Measurements from ENCODE around the gene TUB. TPM values are rescaled to one million over a fixed set of nuclear protein-coding genes. Genes with fewer than 3 reads are reported as not detected.

TUB gene
- total and polyA plus RNA-seq, 2 donors (not counting 1 experiment from before 2014, with no cell fraction given): 9.6 to 10.4 TPM

DNA sequence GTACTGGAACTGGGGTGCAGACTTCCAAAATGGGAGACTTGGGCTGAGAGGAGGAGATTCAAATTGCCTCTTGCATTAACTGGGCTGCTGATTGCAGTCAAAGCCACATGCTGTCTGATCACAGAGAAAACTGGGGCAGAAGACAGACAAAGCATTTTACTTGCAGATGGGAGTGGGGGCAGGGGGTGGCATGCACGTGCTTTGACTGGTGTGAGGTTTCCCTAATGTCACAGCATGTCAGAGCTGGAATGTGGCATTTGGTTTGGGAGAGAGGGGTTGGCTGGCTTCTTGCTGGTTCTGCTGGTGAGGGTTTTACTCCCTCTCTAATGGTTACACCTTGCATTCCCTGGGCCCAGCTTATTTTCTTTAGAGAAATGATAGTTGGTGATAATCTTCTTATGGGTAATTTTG, 2.9 kb downstream of the TUB start:
- Histone ChIP-seq H2AFZ (ENCODE audit: low read length) (no peak overlapping the region), H3K4me1 (ENCODE audit: control insufficient read depth, extremely low read depth, insufficient read depth, low read length) (no peaks in the 10 kb centered on the region), H4K20me1 (ENCODE audit: control insufficient read depth, extremely low read depth, insufficient read depth, low read length) (no peaks in the 10 kb centered on the region), H3K9ac (ENCODE audit: insufficient read depth, low read length) (no peak overlapping the region), H3K36me3 (ENCODE audit: control insufficient read depth, insufficient read depth, low read length) (no peaks in the 10 kb centered on the region), H3K27ac (ENCODE audit: insufficient read depth, low read length) (no peak overlapping the region), H3K4me2 (ENCODE audit: extremely low read depth, insufficient read depth, low read length) (no peak overlapping the region), H3K27me3 (ENCODE audit: control insufficient read depth, insufficient read depth, low read length) (no peaks in the 10 kb centered on the region), H3K4me3 (replicated peaks in 1 of 4; ENCODE audit: control extremely low read depth in 1 of 4, insufficient read depth in 1 of 4, low read depth in 3 of 4, low read length in 4 of 4) (no peak overlapping the region), H3K9me3 (ENCODE audit: control insufficient read depth, insufficient read depth, low read depth, low read length) (no peaks in the 10 kb centered on the region), H3K79me2 (ENCODE audit: control insufficient read depth, insufficient read depth, low read length) (no peaks in the 10 kb centered on the region)
- no peak for DNase-seq (ENCODE audit: low read depth in 2 of 2)
- TF ChIP-seq EZH2 (IDR thresholded peaks at IDR 0.05; ENCODE audit: low read length, missing control alignments): no peak
- TF ChIP-seq, protein P1, sequence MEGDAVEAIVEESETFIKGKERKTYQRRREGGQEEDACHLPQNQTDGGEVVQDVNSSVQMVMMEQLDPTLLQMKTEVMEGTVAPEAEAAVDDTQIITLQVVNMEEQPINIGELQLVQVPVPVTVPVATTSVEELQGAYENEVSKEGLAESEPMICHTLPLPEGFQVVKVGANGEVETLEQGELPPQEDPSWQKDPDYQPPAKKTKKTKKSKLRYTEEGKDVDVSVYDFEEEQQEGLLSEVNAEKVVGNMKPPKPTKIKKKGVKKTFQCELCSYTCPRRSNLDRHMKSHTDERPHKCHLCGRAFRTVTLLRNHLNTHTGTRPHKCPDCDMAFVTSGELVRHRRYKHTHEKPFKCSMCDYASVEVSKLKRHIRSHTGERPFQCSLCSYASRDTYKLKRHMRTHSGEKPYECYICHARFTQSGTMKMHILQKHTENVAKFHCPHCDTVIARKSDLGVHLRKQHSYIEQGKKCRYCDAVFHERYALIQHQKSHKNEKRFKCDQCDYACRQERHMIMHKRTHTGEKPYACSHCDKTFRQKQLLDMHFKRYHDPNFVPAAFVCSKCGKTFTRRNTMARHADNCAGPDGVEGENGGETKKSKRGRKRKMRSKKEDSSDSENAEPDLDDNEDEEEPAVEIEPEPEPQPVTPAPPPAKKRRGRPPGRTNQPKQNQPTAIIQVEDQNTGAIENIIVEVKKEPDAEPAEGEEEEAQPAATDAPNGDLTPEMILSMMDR (conservative IDR thresholded peaks at IDR 0.05 in 1 of 2, IDR thresholded peaks at IDR 0.05 in 1 of 2; ENCODE audit: low read depth in 1 of 2, low read length in 2 of 2): no peak

DNA sequence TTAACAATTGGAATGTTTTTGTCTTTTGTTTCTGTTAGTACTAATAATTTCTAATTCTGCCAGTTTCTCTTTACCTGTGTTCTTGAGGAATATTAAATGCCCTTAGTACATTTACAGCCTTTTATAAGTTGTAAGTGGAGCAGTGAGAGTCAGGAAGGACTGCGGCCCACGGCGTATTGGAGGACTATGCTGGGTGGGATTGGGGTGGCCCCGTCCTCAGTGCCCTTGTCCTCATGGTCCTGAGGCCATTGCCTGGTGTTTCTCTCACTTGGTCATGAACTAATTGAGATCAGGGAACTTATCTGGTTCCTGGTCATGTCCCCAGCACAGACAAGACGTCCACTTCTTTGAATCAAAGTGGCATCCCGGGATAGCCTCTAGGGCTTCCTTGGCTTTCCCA, 3.3 kb downstream of the TUB start:
- Histone ChIP-seq H3K27me3 (ENCODE audit: control insufficient read depth, insufficient read depth, low read length) (no peaks in the 10 kb centered on the region), H3K9ac (ENCODE audit: insufficient read depth, low read length) (no peak overlapping the region), H2AFZ (ENCODE audit: low read length) (no peak overlapping the region), H3K79me2 (ENCODE audit: control insufficient read depth, insufficient read depth, low read length) (no peaks in the 10 kb centered on the region), H3K27ac (ENCODE audit: insufficient read depth, low read length) (no peak overlapping the region), H3K4me3 (replicated peaks in 1 of 4; ENCODE audit: control extremely low read depth in 1 of 4, insufficient read depth in 1 of 4, low read depth in 3 of 4, low read length in 4 of 4) (no peak overlapping the region), H3K36me3 (ENCODE audit: control insufficient read depth, insufficient read depth, low read length) (no peaks in the 10 kb centered on the region), H3K4me2 (ENCODE audit: extremely low read depth, insufficient read depth, low read length) (no peak overlapping the region), H4K20me1 (ENCODE audit: control insufficient read depth, extremely low read depth, insufficient read depth, low read length) (no peaks in the 10 kb centered on the region), H3K4me1 (ENCODE audit: control insufficient read depth, extremely low read depth, insufficient read depth, low read length) (no peaks in the 10 kb centered on the region), H3K9me3 (ENCODE audit: control insufficient read depth, insufficient read depth, low read depth, low read length) (no peaks in the 10 kb centered on the region)
- no peak for DNase-seq (ENCODE audit: low read depth in 2 of 2)
- TF ChIP-seq, protein P1 (conservative IDR thresholded peaks at IDR 0.05 in 1 of 2, IDR thresholded peaks at IDR 0.05 in 1 of 2; ENCODE audit: low read depth in 1 of 2, low read length in 2 of 2): no peak
- no peak for TF ChIP-seq EZH2 (IDR thresholded peaks at IDR 0.05; ENCODE audit: low read length, missing control alignments)

DNA sequence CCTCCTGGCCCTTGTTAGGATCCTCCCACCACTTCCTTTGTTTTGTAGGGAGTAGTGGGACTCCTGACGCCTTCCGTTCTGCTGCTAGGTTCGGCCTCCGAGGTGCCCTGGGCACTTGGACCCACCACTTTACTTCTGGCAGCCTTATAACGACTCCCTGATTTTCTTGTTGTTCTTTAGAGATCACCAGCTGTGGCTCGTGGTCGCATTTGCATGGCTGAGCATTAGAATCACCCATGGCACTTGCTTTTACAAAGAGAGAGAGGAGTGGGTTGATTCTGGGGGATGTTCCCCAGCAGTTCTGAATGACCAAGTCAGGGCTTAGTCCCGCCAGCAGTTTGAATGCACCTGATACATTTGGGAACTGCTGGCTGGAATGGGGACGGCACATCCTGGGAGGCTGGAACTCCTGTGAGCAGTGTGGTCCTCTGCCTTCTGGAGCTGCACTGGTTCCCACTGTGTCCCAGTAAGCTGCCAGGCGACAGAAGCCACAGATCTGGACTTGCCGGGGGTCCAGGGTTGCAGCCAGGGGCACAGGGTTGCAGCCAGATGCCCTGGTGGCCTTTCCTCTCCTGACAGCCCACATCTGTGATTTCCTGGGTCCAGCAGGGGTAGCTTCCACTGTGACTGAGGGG, 4.1 kb downstream of the TUB start:
- Histone ChIP-seq H3K27ac (ENCODE audit: insufficient read depth, low read length) (no peak overlapping the region), H3K4me1 (ENCODE audit: control insufficient read depth, extremely low read depth, insufficient read depth, low read length) (no peaks in the 10 kb centered on the region)
- DNase-seq (ENCODE audit: low read depth in 2 of 2): no peak

More for the DNA sequence above, 4.1 kb downstream of the TUB start:
- no peaks in the 10 kb centered on the region for H3K9me3 ChIP-seq (ENCODE audit: control insufficient read depth, insufficient read depth, low read depth, low read length)
- no peaks in the 10 kb centered on the region for H3K27me3 ChIP-seq (ENCODE audit: control insufficient read depth, insufficient read depth, low read length)
- no peaks in the 10 kb centered on the region for H4K20me1 ChIP-seq (ENCODE audit: control insufficient read depth, extremely low read depth, insufficient read depth, low read length)
- no peak overlapping the region for H2AFZ ChIP-seq (ENCODE audit: low read length)
- H3K4me2 ChIP-seq (ENCODE audit: extremely low read depth, insufficient read depth, low read length): no peak overlapping the region
- TF ChIP-seq, protein P1 (conservative IDR thresholded peaks at IDR 0.05 in 1 of 2, IDR thresholded peaks at IDR 0.05 in 1 of 2; ENCODE audit: low read depth in 1 of 2, low read length in 2 of 2): no peak
- no peak for TF ChIP-seq EZH2 (IDR thresholded peaks at IDR 0.05; ENCODE audit: low read length, missing control alignments)
- H3K9ac ChIP-seq (ENCODE audit: insufficient read depth, low read length): no peak overlapping the region
- H3K4me3 ChIP-seq (replicated peaks in 1 of 4; ENCODE audit: control extremely low read depth in 1 of 4, insufficient read depth in 1 of 4, low read depth in 3 of 4, low read length in 4 of 4): no peak overlapping the region
- no peaks in the 10 kb centered on the region for H3K79me2 ChIP-seq (ENCODE audit: control insufficient read depth, insufficient read depth, low read length)
- no peaks in the 10 kb centered on the region for H3K36me3 ChIP-seq (ENCODE audit: control insufficient read depth, insufficient read depth, low read length)

Measured in fibroblast of lung (primary cell).